LNCAP (cell line): ENCODE results near the gene GMDS.

Experiments used
- TF ChIP-seq, protein P1 (sequence below): fragments of 450-650 bp; IDR thresholded peaks from 2 replicates; pipeline ENCODE4 v1.5.1; 2017; ENCODE audit warnings: mild to moderate bottlenecking

Gene GMDS

DNA sequence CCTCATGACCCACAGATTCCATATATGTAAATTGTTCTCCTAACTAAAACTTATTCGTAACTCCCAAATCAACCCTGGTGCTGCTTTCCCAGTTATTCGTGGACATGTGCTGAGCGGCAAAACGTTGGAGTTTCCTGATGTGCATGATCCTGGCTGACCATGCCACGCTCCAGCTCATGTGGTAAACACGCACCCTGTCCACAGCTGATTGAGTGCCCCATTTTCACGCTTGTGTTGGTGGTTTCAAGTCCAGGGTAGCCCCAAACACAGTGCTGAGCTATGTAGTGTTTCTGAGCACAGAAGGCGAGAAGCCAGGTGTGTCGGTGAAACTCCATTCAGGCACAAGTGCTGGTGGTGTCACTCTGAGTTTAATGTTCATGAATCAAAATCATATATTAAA, 654.8 kb downstream of the GMDS start:
- TF ChIP-seq, protein P1, sequence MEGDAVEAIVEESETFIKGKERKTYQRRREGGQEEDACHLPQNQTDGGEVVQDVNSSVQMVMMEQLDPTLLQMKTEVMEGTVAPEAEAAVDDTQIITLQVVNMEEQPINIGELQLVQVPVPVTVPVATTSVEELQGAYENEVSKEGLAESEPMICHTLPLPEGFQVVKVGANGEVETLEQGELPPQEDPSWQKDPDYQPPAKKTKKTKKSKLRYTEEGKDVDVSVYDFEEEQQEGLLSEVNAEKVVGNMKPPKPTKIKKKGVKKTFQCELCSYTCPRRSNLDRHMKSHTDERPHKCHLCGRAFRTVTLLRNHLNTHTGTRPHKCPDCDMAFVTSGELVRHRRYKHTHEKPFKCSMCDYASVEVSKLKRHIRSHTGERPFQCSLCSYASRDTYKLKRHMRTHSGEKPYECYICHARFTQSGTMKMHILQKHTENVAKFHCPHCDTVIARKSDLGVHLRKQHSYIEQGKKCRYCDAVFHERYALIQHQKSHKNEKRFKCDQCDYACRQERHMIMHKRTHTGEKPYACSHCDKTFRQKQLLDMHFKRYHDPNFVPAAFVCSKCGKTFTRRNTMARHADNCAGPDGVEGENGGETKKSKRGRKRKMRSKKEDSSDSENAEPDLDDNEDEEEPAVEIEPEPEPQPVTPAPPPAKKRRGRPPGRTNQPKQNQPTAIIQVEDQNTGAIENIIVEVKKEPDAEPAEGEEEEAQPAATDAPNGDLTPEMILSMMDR = no peak

DNA sequence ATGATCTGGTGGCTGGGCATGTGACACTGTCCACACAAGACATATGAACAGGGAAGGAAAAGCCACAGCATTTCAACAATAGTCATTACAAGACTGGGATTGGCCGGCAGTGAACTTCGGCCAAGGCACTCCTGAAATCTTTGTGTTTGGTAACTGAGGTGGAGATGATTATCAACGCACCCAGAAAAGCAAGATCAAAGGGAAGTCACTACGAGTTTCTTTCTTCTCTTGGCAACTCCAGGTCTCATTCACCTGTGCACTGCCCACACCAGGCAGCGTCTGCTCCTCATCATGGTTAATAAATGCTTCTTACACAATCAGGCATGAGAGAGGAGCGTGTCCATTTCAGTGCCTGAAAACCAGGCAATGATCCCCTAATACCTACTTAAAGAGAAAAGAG, 656.2 kb downstream of the GMDS start:
- TF ChIP-seq, protein P1 = no peak

DNA sequence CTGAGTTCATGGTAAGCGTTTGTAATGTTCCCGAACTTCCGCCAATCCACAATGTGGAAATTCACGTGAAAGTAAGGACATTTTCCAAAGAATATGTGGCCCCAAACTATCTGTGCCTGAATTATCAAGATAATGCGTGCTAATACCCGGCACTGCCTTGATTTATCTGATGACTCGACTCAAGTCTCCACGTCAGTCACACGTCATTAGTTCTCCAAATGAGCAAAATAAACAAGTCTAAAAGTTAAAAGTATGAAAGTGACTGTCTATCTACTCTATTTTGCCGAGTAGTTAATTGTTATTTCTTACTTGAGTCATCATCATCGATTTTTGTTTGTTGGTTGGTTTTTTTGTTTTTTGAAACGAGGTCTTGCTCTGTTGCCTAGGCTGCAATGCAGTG, 657.4 kb downstream of the GMDS start:
- TF ChIP-seq, protein P1 = no peak

DNA sequence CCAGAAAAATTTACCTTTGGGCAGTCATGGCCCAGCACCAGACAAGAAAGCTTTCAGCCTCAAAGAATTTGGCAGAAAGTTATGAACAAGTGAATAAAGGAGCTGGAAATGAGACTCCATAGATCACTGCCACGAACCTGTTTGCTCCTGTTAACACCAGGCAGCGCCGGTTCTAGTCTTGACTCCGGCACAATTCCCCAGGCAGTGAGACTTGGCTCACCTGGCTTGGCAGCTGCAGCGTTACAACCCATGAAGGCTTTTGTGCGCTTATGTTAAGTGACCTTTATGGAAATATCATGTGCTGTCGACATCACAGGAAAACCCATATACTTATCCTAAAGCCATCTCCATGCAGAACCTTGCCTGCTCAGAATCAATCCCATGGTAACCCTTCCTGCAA, 657.9 kb downstream of the GMDS start:
- TF ChIP-seq, protein P1 = no peak

DNA sequence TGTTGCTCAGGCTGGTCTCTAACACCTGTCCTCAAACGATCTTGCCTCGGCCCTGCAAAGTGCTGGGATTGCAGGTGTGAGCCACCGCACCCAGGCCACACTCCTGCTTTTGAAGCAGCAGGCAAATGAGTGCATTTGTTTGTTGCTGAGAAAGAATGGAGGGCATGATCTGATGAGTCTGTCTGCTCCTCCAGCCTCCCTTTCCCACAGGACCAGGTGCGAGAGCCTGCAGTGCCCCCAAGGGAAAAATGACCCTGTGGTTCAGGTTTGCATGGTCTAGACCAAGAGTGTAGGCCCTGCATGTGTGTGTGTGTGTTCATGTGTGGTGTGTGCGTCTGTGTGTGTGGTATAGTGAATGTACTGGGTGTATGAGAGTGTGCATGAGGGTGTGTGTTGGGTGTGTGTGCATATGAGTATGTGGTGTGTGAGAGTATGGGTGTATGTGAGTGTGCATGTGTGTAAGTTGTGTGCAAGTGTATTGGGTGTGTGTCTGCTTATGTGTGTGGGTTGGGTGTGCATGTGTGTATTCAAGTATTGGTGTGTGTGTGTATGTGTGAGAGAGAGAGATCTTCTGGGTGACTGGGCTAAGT, 658.4 kb downstream of the GMDS start:
- TF ChIP-seq, protein P1 = no peak

DNA sequence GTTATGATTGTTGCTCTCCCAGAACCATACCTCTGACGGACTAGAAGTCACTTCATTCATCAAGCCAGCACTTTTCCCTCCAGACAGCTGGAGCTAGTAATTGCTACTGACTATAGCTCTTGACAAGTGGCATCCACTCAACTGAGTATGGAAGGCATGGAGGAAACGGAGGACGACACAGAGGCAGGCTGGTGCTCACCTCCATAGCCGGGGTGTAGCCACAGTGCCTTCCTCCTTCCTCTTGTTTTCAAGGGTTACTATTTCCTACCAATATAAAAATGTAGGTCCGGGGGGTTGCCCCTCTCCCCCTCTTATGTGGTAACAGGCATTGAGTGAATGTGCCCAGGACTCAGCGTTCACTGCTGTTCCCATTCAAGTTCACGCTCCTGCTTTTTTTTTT, 659.1 kb downstream of the GMDS start:
- TF ChIP-seq, protein P1 = no peak

DNA sequence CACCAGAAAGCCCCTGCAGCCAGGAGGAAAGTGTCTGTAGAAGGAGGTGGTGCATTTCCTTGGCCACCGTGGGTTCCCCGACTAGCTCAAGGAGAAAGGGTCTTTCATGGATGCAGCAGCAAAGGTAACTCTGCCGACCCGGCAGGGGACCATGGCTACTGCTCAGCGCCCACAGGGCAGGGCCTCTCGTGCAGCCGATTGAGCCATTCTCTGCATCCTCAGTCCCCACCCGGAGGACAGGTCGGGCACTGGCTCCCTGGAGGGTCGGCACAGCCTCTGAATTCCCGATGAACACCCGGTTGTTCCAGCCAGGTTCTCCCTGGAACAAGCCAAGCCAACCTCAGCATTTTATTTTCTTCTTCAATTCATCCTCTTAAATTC, 659.7 kb downstream of the GMDS start:
- TF ChIP-seq, protein P1 = no peak
